ENCODE data around the gene SEMA3D.

DNA sequence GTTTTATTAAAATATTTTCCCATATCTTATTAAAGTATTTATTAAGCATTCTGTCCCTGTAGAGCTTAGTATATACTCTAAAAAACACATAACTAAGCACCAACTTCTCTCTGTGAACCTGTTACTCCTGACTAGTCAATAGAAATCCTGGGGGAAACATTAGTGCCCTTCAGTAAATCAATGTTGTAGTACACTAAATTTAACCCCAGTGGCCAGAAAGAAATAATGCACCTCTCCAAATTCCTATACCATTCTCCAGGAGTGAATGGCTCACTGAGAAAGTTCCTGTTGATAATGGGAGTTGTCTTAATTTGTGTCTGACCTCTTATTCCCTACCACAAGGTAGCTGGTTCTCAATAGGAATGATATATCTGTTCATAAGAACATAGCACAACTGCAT, 188.2 kb downstream of the SEMA3D start:
- TF ChIP-seq, protein P1, sequence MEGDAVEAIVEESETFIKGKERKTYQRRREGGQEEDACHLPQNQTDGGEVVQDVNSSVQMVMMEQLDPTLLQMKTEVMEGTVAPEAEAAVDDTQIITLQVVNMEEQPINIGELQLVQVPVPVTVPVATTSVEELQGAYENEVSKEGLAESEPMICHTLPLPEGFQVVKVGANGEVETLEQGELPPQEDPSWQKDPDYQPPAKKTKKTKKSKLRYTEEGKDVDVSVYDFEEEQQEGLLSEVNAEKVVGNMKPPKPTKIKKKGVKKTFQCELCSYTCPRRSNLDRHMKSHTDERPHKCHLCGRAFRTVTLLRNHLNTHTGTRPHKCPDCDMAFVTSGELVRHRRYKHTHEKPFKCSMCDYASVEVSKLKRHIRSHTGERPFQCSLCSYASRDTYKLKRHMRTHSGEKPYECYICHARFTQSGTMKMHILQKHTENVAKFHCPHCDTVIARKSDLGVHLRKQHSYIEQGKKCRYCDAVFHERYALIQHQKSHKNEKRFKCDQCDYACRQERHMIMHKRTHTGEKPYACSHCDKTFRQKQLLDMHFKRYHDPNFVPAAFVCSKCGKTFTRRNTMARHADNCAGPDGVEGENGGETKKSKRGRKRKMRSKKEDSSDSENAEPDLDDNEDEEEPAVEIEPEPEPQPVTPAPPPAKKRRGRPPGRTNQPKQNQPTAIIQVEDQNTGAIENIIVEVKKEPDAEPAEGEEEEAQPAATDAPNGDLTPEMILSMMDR (IDR thresholded peaks at IDR 0.05; ENCODE audit: insufficient read depth, low read depth, low read length) = no peak
- no peak for TF ChIP-seq EZH2 (IDR thresholded peaks at IDR 0.05; ENCODE audit: insufficient read depth, low read length)
